RWPE1 (cell line): ENCODE results near the gene RRP9.

ENCODE experiments used
- CTCF ChIA-PET: fragments of 350-600 bp; sonication (Branson Sonifier 250); formaldehyde crosslinking; extraction: SDS; loops from one replicate; lab custom pipeline; 2021; lab: Yijun Ruan, JAX
- POLR2A ChIA-PET: fragments of 400-600 bp; formaldehyde crosslinking; extraction: SDS; loops from one replicate; lab custom pipeline; 2020; ENCODE audit warnings: antibody characterized with exemption; ENCODE audit not compliant: low non-redundant PET; lab: Yijun Ruan, JAX
- DNase-seq: peaks from one replicate; pipeline ENCODE4 v3.0.0; 2012; ENCODE audit warnings: low spot score
- H3K27ac ChIP-seq: fragments of 450-650 bp; 2 replicates; pipeline ENCODE4 v1.5.1; 2017
- TF ChIP-seq, protein P1 (sequence below): fragments of 450-650 bp; conservative IDR thresholded peaks from 2 replicates; pipeline ENCODE4 v1.5.1; 2017; ENCODE audit warnings: low read depth, mild to moderate bottlenecking

The RRP9 gene

GRCh38 chr3:51946796-51947195 lies 5.1 kb upstream of the RRP9 start:
- TF ChIP-seq, protein P1, sequence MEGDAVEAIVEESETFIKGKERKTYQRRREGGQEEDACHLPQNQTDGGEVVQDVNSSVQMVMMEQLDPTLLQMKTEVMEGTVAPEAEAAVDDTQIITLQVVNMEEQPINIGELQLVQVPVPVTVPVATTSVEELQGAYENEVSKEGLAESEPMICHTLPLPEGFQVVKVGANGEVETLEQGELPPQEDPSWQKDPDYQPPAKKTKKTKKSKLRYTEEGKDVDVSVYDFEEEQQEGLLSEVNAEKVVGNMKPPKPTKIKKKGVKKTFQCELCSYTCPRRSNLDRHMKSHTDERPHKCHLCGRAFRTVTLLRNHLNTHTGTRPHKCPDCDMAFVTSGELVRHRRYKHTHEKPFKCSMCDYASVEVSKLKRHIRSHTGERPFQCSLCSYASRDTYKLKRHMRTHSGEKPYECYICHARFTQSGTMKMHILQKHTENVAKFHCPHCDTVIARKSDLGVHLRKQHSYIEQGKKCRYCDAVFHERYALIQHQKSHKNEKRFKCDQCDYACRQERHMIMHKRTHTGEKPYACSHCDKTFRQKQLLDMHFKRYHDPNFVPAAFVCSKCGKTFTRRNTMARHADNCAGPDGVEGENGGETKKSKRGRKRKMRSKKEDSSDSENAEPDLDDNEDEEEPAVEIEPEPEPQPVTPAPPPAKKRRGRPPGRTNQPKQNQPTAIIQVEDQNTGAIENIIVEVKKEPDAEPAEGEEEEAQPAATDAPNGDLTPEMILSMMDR = no peak
- DNase-seq = no peak
- ChIA-PET CTCF (interaction anchor here (1.0 kb wide), 1 partner anchor 10 kb away, joined by 3 read pairs; no protein-coding TSS in a partner anchor), POLR2A (no interaction called here)
- no peak overlapping the region for H3K27ac ChIP-seq

DNA sequence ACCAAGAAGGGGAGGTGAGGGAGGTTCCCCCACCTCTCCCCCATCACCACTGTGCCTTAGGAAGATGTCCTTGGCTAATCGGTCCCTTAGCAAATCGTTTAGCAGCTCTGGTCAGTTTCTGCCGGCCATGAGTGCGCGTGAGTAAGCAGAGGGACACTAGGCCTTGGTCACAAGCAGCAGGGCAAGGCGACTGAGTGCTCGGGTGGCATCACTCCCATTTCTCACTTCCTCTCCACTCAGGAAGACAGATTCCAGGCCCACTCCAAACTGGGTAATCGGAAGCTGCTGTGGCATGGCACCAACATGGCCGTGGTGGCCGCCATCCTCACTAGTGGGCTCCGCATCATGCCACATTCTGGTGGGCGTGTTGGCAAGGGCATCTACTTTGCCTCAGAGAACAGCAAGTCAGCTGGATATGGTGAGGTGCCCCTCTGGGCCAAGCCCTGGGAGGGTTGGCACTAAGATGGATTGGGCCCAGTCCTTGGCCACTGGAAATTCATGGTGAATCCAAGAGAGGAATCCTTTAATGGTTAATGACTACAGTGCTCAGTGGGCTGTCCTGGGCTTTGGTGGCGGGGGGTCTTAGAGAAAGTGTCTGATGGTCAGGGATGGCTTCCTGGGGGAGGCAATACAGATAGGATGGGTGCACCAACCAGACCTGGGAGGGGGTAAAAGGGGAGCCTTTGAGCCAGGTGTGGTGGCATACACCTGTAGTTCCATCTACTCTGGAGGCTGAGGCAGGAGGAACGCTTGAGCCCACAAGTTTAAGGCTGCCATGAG lies 4.4 kb upstream of the RRP9 start:
- H3K27ac ChIP-seq = 0 out of 2 replicates have a peak overlapping the region, but pooled peaks have one; percentile 91
- ChIA-PET CTCF (interaction anchor here (1.3 kb wide), 1 partner anchor 28 kb away, joined by 6 read pairs; the partner anchor contains the start of gene ABHD14B), POLR2A (no interaction called here)
- DNase-seq = no peak
- TF ChIP-seq, protein P1 = no peak

DNA sequence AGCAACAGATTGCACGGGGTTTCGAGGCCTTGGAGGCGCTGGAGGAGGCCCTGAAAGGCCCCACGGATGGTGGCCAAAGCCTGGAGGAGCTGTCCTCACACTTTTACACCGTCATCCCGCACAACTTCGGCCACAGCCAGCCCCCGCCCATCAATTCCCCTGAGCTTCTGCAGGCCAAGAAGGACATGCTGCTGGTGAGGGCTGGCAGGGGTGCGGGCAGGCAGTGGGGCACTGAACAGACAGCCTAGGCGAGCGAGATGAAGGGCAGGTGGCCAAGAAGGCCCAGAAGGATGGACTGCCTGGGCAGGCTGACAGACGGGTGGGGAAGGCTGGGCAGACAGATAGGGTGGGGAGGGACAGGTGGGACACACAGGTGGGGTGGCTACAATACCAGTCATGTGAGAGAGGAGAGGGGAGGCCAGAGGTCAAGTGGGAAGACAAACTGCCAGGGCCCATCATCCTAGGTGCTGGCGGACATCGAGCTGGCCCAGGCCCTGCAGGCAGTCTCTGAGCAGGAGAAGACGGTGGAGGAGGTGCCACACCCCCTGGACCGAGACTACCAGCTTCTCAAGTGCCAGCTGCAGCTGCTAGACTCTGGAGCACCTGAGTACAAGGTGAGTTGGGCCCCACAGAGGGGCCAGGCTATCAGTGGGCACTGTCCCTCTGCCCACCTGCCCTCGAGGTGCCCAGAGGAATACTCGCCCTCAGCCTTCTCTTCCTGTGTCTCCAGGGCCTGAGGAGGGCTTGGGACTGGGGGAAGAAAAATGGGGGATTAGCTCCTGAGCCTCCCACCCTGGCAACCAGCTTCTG lies 3.5 kb upstream of the RRP9 start:
- peak overlapping the region; percentile 91 for H3K27ac ChIP-seq
- TF ChIP-seq, protein P1 = no peak
- ChIA-PET CTCF (interaction anchor here (1.3 kb wide), 1 partner anchor 29 kb away, joined by 6 read pairs; the partner anchor contains the start of gene ABHD14B), POLR2A (no interaction called here)
- no peak for DNase-seq

DNA sequence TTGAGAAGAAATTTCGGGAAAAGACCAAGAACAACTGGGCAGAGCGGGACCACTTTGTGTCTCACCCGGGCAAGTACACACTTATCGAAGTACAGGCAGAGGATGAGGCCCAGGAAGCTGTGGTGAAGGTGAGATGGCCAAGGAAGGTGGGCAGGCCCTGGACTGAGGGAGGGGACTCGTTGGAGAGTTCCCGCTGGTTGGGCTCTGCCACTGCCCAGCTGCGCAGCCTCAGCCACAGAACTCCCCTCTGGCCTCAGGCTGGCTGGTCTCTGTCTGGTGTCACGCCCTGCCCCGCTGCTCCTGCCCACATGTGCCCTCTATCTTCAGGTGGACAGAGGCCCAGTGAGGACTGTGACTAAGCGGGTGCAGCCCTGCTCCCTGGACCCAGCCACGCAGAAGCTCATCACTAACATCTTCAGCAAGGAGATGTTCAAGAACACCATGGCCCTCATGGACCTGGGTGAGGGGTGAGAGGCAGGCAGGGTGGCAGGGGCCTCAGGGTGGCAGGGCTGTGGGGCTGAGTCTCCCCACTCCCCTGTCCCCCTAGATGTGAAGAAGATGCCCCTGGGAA lies 2.8 kb upstream of the RRP9 start:
- peak overlapping the region; percentile 91 for H3K27ac ChIP-seq
- no peak for DNase-seq
- ChIA-PET POLR2A (no interaction called here), CTCF (interaction anchor here (0.7 kb wide), 1 partner anchor 178 kb away, joined by 3 read pairs; no protein-coding TSS in a partner anchor)
- TF ChIP-seq, protein P1 = no peak

- peak overlapping the region; percentile 91 for H3K27ac ChIP-seq
- POLR2A ChIA-PET = no interaction called here
- DNase-seq = no peak
- TF ChIP-seq, protein P1 = no peak
- CTCF ChIA-PET = interaction anchor here (0.6 to 1.1 kb wide), 3 partner anchors 12 to 179 kb away, joined by 3 read pairs; partner anchors contain the start of gene GPR62
Observed at GRCh38 chr3:51943451-51944391, 2.0 kb upstream of the RRP9 start.
